ENCODE results near the gene KCNQ2. TPM values are rescaled to one million over a fixed set of nuclear protein-coding genes. Genes with fewer than 3 reads are reported as not detected.

KCNQ2 gene
- total RNA-seq, 2 donors from 2014 or later: 0.46 to 35.6 TPM

DNA sequence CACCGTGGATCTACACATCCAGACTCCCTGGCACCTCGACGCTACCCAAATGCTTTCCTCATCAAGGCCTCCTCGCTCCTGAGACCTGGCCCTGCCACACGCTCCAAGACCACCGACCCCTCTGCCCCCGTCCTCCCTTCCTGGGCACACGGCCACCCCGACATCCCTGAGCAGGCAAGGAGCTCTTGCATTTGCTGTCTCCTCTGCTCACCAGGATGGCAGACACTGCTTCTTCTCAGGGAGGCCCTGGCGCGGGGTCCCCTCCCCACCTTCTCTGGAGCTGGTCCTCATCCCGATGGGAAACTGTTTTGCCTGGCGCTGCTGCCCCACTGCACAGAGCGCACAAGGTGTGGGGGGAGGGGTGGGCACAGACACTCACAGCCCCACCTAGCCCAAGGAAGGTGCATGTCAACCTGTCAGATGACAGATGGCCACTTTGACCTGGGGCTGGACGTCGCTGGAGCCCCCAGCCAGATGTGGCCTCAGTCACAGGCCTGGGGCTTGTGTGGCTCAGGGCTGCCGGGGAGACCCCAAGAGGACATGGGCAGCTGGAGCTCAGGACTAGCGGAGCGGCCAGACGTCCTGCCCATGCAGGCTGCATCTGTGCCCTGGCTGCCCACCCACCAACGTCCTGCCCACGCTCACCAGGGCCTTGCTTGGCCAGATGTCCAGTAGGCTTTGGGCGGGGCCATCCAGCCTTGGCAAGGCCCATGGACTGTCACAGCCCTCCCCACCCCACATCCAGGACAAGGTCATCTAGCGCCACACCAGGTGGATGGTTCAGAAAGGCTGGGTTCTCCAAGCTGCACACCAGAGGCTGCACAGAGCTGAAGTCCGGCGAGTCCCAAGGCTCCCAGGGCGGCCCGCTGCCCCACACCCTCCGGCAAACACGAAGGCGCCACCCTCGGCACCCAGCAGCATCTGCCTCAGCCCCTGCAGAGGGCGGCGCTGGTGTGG is 6.2 kb upstream of the KCNQ2 start:
- WGBS: 86% methylated on average over 31 of the region's 34 CpGs
- DNase-seq (ENCODE audit: low spot score): no peak
- H3K27ac ChIP-seq: no peak overlapping the region
- no peaks in the 10 kb centered on the region for H3K36me3 ChIP-seq
- H3K27me3 ChIP-seq (replicated peaks; ENCODE audit: insufficient read depth): peaks cover 21% of the 10 kb centered on the region
- TF ChIP-seq, protein P1, sequence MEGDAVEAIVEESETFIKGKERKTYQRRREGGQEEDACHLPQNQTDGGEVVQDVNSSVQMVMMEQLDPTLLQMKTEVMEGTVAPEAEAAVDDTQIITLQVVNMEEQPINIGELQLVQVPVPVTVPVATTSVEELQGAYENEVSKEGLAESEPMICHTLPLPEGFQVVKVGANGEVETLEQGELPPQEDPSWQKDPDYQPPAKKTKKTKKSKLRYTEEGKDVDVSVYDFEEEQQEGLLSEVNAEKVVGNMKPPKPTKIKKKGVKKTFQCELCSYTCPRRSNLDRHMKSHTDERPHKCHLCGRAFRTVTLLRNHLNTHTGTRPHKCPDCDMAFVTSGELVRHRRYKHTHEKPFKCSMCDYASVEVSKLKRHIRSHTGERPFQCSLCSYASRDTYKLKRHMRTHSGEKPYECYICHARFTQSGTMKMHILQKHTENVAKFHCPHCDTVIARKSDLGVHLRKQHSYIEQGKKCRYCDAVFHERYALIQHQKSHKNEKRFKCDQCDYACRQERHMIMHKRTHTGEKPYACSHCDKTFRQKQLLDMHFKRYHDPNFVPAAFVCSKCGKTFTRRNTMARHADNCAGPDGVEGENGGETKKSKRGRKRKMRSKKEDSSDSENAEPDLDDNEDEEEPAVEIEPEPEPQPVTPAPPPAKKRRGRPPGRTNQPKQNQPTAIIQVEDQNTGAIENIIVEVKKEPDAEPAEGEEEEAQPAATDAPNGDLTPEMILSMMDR (IDR thresholded peaks at IDR 0.05): no peak
- TF ChIP-seq POLR2AphosphoS5 (IDR thresholded peaks at IDR 0.05) (no peak), POLR2A (IDR thresholded peaks at IDR 0.05) (no peak)
- intact Hi-C loops (cut with DNase I): no loop called here
- no peak overlapping the region for H3K4me3 ChIP-seq
- H3K4me1 ChIP-seq (replicated peaks): no peaks in the 10 kb centered on the region
- no peaks in the 10 kb centered on the region for H3K9me3 ChIP-seq

DNA sequence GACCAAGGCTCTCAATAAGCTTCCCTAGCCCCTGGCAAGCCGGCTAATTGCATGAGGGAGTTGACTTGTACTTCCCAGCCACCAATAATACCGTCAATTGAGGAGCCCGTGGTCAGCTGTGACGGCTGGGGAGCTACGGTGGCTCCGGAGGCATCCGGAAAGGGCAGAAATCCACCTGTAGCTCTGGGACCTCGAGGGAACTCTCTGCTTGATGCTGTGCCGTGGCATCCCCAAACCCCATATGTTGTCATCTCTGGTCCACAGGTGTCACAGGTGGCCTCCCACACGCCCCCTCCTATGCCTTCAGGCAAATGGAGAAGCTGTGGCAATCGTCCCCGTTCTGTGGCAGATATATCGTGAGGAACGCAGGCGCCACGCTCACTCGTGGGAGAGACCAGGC is 5.5 kb upstream of the KCNQ2 start:
- Histone ChIP-seq H3K4me1 (replicated peaks) (no peaks in the 10 kb centered on the region), H3K4me3 (no peak overlapping the region), H3K27me3 (replicated peaks; ENCODE audit: insufficient read depth) (peaks cover 28% of the 10 kb centered on the region), H3K36me3 (no peaks in the 10 kb centered on the region), H3K9me3 (no peaks in the 10 kb centered on the region), H3K27ac (no peak overlapping the region)
- 57% methylated on average over 16 of the region's 17 CpGs for WGBS
- intact Hi-C loops (cut with DNase I): no loop called here
- TF ChIP-seq POLR2AphosphoS5 (IDR thresholded peaks at IDR 0.05): no peak
- no peak for TF ChIP-seq POLR2A (IDR thresholded peaks at IDR 0.05)
- TF ChIP-seq, protein P1 (IDR thresholded peaks at IDR 0.05): no peak
- DNase-seq (ENCODE audit: low spot score): no peak

DNA sequence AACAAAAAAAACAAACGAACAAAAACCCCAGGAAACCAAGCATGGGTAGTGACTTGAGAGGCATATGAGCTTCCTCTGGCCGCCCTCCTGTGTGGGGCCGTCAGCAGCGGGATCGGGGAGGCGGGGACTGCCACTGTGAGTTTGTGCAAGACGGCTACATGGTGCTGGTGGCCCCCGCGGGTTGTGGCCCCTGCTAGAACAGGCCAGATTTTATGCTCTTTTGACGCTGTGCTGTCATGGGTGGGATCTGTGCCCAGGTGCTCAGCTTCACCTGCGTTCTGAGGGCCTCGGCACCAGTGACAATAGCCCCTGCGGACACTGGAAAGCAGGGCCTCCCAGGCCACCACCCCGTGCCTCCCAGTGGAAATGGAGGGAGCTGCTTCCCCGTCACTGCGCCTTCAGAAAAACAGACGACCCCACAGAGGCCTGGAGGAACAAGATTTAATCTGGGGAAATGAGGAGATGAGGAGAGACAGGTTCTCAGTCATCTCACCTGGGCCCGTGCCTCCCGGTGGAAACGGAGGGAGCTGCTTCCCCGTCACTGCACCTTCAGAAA is 4.7 kb upstream of the KCNQ2 start:
- DNase-seq (ENCODE audit: low spot score): no peak
- no peaks in the 10 kb centered on the region for H3K36me3 ChIP-seq
- no peak overlapping the region for H3K4me3 ChIP-seq
- intact Hi-C loops (cut with DNase I): no loop called here
- no peak overlapping the region for H3K27ac ChIP-seq
- H3K9me3 ChIP-seq: no peaks in the 10 kb centered on the region
- TF ChIP-seq POLR2A (IDR thresholded peaks at IDR 0.05) (no peak), POLR2AphosphoS5 (IDR thresholded peaks at IDR 0.05) (no peak)
- TF ChIP-seq, protein P1 (IDR thresholded peaks at IDR 0.05): no peak
- H3K4me1 ChIP-seq (replicated peaks): no peaks in the 10 kb centered on the region
- peaks cover 29% of the 10 kb centered on the region for H3K27me3 ChIP-seq (replicated peaks; ENCODE audit: insufficient read depth)
- 41% methylated on average over 21 of the region's 21 CpGs for WGBS

DNA sequence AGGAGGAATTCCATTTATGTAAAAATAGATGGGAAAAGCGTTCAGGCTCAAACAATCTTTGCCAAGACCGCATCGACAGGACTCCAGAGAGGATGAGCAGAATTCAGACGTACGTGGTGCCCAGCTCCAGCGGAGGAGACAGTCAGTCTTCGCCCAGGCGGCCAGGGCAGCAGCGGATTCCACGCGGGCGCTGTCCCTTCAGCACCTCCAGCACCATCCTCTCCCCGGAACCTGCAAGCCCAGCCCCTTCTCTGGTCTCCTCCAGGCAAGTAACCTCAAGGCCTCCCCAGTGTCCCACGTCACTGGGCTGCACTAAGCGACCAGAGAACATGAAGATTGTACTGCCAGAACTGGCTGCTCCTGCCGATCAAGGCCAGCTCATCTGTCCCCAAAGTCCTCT is 2.8 kb upstream of the KCNQ2 start:
- Histone ChIP-seq H3K4me1 (replicated peaks) (peaks cover 4% of the 10 kb centered on the region), H3K27me3 (replicated peaks; ENCODE audit: insufficient read depth) (peaks cover 40% of the 10 kb centered on the region), H3K9me3 (no peaks in the 10 kb centered on the region), H3K36me3 (no peaks in the 10 kb centered on the region), H3K4me3 (no peak overlapping the region), H3K27ac (no peak overlapping the region)
- TF ChIP-seq POLR2AphosphoS5 (IDR thresholded peaks at IDR 0.05) (no peak), POLR2A (IDR thresholded peaks at IDR 0.05) (no peak)
- TF ChIP-seq, protein P1 (IDR thresholded peaks at IDR 0.05): no peak
- DNase-seq (ENCODE audit: low spot score): no peak
- intact Hi-C loops (cut with DNase I): no loop called here
- WGBS: 6% methylated on average over 16 of the region's 16 CpGs

Data from prostate gland (tissue), 2 donors.